Left ventricle myocardium superior (tissue), 1 donor: ENCODE measurements around the gene PRPF6. TPM values are rescaled to one million over a fixed set of nuclear protein-coding genes. Genes with fewer than 3 reads are reported as not detected.

Source experiments
- ATAC-seq: fragments of 200-7000 bp; cut with Tn5 transposase; one replicate; pipeline ENCODE4 v1.9.1; 2020; ENCODE audit warnings: mild to moderate bottlenecking, moderate library complexity
- DNase-seq: peaks from one replicate; pipeline ENCODE4 v3.0.0-alpha.2; 2020
- intact Hi-C: fragments of 100-400 bp; cut with micrococcal nuclease; formaldehyde crosslinking; loops from one replicate; pipeline ENCODE4 v1.11.0; 2022
- long read RNA-seq: library from polyadenylated mRNA; unstranded; transcript quantifications from one replicate; pipeline ENCODE4 v2.0.0, GENCODE V29; 2021
- total RNA-seq: library from RNA; stranded (reverse); fragmentation: NEBNext Ultra II Directional; extraction: Animal tissue kit (Norgen Biotek cat#: 25700); gene quantifications from one replicate; pipeline ENCODE4 v1.2.1, GENCODE V29; 2021
- donor health status: DM: no; HTN: yes; CAD: no; lungs with severe emphysema.

The PRPF6 gene, protein sequence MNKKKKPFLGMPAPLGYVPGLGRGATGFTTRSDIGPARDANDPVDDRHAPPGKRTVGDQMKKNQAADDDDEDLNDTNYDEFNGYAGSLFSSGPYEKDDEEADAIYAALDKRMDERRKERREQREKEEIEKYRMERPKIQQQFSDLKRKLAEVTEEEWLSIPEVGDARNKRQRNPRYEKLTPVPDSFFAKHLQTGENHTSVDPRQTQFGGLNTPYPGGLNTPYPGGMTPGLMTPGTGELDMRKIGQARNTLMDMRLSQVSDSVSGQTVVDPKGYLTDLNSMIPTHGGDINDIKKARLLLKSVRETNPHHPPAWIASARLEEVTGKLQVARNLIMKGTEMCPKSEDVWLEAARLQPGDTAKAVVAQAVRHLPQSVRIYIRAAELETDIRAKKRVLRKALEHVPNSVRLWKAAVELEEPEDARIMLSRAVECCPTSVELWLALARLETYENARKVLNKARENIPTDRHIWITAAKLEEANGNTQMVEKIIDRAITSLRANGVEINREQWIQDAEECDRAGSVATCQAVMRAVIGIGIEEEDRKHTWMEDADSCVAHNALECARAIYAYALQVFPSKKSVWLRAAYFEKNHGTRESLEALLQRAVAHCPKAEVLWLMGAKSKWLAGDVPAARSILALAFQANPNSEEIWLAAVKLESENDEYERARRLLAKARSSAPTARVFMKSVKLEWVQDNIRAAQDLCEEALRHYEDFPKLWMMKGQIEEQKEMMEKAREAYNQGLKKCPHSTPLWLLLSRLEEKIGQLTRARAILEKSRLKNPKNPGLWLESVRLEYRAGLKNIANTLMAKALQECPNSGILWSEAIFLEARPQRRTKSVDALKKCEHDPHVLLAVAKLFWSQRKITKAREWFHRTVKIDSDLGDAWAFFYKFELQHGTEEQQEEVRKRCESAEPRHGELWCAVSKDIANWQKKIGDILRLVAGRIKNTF
- 50.6 TPM for total RNA-seq
- long read RNA-seq, transcript PRPF6-201 (21 exons, 3,044 nt) = major isoform, 130 of 217 reads
- long read RNA-seq, partial matches to known transcripts = 67 of 217 reads
- long read RNA-seq, other reads (novel, unspliced or antisense) = 20 of 217 reads

DNA sequence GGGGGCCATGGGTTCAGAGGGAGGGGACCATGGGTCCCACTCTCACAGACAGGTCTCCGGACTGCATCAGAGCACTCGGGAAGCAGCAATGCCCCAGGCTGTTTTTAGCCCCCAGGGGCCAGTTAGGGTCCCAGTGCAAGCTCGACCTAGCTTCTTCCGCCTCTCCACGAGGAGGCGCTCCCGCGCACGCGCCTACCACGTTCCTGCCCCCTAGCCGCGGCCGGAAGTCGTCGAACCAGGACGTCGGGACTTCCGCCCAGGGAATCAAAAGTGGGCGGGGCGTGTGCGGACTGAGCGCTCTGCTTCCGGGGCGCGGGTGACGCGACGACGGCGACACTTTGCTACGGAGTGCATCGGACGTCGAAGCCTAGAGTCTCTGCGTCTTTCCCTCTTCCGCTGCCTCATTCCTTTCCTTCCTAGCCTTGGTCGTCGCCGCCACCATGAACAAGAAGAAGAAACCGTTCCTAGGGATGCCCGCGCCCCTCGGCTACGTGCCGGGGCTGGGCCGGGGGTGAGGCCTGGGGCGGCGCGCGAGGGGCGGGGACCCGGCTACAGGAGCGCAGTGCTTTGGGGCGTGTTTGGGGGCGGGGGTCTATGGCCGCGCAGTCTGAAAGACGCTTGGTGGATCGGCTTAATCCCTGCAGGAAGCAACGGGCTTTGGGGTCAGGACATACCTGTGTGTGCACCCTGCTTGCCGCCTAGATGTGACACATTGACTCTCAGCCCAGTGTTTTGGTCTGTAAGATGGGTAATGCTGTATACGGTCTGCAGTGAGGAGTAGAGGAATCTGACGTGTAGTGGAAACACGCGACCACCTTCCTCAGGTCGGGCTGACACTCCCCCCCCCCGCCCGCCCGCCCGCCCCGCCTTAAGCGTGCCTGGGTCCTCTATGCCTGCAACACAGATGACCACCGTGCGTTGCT, at the start of gene PRPF6:
Gene PRPF6, plus strand, starts transcription at position 327 of the 923 bp plus-strand sequence. Its CDS starts 114 bp downstream, at position 441.
- DNase-seq (peak; percentile 97), ATAC-seq (peak; percentile 90)
- intact Hi-C loops = no loop called here

DNA sequence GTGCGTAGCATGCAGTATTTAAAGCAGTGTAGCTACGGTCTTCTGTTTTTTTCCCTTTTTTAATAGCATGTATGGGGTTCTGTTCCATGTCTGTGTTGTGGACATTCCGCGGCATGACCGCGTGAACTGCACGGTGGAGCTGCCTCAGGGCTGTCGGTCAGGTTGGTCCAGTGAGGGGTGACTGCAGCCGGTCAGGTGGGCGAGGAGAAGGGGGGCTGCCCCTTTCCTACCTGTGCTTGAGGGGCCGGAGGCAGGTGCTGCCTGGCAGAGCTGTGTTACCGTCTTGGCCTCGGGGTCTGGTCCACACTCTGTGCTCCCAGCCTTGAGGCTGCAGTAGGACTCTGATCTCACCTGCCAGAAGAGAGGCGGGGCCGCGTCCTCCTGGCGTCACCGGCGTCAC, 49.2 kb upstream of the PRPF6 start:
- intact Hi-C loops = no loop called here
- no peak for DNase-seq
- no peak for ATAC-seq

DNA sequence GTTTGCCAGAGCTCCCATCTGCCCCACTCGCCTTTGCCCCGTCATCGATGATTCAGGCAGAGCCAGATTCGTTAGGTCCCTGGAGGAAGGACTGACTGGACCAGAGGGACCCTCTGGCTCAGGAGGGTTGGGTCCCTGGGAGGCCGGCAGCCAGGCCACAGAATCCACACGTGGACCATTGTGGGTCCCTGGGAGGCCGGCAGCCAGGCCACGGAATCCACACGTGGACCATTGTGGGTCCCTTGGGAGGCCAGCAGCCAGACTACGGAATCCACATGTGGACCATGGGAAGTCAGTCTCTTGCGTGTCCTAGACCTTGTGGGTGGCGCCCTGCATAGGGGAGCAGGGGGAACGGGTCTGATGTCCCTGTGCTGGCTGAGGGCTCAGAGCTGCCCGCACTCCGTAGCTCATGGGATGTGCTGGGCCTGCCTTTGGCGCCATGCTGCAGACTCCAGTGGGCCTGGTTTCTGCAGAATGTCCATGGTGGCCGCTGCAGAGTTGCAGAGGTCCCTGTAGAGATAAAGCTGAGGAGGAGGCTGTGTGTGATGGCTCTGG, 48.2 kb upstream of the PRPF6 start:
- intact Hi-C loops = no loop called here
- no peak for DNase-seq
- ATAC-seq = no peak

DNA sequence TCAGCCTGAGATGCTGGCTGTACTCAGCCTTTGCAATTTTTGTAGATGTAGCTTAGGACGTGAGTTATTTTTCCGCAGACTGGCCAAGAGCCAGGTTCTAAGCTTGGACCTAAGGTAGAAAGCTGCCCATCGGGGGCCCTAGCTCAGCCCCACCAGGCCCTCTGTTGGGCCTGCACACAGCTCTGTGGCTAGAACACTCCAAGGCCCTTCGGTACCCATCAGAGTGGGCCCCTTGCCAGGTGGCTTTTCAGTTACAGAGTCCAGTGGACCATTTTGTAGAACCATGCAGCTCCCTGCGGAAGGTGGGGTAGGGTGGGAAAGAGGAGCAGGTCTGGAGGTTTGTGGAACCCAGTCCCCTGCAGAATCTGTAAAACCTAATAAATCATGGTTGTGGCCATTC, 47.3 kb upstream of the PRPF6 start:
- ATAC-seq = no peak
- intact Hi-C loops = no loop called here
- no peak for DNase-seq

DNA sequence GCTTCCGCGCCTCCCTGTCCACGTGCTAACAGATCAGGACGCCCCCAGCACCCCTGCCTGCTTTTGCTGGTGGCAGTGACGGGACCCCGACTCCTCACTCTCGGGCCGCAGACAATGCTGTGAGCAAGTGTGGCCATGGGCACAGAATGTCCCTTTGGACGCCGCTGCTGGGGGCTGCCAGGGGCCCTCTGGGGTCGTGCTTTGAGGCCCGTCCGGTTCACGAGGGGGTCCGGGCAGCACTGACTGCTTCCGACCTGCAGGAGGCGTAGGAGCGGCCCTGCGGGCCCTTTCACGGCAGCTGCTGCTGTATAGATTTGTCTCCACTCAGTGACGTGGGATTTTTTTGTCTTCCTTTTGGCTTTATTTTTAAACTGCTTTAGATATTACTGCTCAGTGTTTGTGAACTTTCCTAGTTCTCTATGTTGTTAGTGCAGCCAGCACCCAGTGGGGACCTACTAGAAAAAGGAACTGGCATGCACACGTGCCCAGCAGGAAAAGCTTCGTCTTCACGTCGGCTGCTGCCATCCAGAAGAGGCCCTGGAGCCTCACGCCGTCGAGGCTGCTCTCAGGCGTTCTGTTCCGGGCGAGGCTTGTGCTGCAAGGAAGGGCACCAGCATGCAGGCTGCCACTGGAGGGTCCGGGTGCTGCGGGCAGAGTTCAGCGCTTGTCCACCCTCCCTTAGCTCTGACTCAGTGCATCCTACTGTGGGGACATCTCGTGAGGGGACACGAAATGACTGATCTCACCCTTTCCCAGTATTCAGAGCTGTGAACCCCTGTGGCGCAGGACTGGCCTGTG, 46.5 kb upstream of the PRPF6 start:
- ATAC-seq = no peak
- peak; percentile 37 for DNase-seq
- intact Hi-C loops = no loop called here

DNA sequence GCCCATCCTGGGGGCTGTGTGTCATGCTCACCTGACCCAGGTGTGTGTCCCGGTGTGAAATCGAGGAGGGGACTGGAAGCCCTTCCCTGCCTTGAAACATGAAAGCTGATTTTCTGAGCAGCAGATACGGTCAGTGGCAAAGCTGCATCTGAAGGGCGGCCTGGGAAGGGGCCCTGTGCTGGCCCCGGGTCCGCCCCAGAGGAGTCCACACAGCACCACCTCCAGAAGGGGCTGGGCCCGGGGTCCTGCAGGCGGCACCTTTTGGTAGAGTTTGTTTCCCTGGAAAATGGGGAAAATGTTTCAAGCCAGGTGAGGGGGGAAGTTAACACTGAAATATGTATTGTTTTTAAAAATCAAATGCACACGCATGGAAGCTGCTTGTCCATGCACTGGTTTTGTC, 45.5 kb upstream of the PRPF6 start:
- intact Hi-C loops = no loop called here
- DNase-seq (no peak), ATAC-seq (no peak)

DNA sequence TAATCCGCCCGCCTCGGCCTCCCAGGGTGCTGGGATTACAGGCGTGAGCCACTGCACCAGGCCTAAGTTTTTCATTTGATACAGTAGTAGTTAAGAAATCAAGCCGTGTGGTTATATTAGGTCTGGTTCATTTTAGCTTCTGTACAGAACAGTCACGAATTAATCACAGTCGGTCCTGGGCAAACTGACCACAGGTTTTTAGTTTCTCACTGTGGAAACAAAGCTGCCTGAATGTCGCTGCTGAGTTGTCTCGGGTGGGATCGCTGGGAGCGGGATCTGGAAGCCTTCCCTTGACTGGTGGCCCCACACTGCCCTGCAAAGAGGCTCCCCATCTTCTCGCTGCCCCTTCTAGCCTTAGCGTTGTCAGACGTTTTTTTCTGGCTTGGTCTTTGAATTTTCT, 43.3 kb upstream of the PRPF6 start:
- intact Hi-C loops = no loop called here
- DNase-seq (no peak), ATAC-seq (no peak)

DNA sequence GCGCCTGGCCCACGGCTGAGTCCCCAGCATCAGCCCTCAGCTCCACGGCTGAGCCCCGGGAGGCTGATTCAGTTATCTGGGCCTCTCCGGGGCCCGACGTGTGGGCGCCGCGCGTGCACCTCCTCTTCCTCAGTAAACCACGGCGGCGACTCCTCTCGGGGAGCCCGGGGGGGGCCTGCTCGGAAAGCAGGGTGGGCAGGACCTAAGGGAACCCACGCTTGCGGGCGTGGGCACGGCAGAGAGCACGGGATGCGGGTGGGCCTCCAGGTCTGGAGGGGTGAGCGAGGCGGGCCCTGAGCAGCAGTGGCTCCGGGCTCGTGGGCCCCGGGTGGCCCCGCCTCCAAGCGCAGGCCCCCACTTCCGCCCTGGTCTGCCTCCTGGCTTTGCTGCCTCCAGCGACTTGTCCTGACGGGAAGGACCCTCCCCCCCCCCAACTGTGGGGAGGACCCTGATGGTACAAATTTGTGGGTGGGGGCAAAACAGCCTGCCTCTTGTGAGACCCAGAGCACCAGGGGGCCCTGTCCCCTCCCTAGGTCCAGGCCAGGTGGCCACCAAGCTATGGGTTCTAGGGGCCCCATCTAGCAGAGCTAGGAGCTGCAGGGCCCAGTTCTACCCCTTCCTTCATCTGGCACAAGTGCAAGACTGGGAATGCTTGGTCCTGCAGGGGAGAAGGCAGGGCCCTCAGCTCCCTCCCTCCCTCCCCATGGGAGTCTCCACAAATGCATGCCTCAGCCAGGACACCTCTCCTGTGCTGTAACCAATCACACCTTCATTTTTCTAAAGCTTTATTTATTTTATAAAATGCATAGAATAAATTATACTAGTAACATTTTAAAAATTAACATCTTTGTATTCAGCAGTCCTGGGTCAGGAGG, 41.6 kb upstream of the PRPF6 start:
- no peak for ATAC-seq
- peak; percentile 31 for DNase-seq
- intact Hi-C loops = no loop called here

DNA sequence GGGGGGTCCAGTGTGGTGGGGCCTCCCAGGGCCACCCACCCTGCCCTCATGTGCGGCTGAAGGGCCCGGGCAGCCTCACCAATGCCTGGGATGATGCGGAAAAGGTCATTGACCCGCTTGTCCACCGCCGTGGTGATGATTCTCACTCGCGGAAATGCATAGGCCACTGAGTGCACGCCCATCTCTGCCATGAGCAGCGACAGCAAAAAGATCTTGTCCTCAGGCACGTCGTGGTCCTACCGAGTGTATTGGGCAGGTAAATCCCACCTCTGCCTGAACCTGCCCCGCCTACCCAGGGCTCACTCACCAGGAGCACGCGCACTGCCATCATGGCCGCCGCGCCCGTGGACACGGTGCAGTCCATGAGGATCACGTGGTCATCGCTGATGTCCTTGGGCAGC, 40.9 kb upstream of the PRPF6 start:
- ATAC-seq = no peak
- intact Hi-C loops = no loop called here

DNA sequence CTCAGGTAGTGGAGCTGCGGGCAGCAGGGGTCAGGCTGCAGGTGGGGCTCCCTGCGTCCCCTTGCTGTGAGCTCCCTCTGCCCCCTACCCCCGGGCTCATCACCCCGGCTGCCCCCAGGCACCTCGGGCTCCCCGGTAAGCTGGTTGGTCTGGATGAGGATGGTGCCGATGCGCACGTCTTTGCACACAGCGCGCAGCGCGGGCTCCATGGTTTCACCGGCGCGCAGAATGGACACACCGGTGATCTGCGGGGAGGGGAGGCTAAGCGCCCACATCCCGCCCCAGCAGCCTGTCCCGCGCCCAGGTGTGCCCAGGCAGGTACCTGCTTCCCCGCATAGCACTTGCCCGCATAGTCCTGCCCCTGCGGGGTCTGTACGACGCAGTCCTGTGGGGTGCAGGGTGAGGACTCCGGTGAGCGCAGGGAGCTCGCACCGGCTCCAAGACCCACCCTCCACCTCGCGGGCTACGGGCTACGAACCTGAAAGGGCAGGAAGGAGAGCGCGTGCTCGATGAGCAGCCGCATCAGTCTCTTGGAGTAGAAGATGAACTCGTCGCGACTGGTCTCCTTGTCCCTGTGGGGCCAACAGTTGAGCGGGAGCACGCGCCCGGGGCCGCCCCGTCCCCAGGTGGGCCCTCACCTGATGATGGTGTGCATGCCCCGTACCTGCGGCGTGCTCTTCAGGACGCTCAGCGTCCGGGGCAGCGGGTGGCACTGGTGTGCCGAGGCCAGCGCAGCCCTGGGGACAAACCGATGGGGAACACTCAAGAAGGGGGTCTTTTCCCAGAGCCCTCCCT, 40.3 kb upstream of the PRPF6 start:
- peak; percentile 36 for DNase-seq
- no peak for ATAC-seq
- intact Hi-C loops = no loop called here

More for the DNA sequence above, 40.9 kb upstream of the PRPF6 start:
- DNase-seq = no peak

DNA sequence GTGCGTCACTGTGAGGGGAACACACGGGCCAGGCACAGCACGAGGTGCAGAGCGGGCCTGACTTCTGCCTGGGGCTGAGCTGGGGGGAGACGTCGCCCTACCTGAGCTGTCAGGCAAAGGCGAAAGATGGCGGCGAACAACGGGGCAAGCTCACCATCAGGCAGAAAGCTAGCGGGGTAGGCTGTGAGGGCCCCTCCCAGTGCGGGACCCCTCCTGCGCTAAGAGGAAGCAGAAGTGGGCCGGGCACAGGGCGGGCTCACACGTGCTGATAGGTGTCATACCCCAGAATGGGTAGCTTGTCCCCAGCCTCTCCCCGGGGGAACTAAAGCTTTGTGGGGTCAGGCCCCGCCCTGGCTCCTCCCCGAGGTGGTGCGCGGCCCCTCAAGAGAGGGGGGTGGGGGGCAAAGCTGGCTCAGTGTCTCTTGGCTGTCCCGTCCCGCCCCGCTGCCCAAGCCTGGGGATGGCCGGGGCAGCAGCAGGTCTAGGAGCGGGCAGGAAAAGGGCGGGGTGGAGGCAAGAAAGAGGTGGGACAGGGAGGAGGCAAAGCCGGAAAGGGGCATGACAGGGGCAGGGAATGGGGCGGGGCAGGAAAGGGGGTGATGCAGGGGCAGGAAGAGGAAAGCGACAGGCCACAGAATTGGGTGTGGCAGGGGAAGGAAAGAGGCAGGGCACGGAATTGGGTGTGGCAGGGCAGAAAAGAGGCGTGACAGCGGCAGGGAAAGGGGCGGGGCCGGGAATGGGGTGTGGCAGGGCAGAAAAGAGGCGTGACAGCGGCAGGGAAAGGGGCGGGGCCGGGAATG, 39.5 kb upstream of the PRPF6 start:
- peak; percentile 20 for ATAC-seq
- intact Hi-C loops = no loop called here

DNA sequence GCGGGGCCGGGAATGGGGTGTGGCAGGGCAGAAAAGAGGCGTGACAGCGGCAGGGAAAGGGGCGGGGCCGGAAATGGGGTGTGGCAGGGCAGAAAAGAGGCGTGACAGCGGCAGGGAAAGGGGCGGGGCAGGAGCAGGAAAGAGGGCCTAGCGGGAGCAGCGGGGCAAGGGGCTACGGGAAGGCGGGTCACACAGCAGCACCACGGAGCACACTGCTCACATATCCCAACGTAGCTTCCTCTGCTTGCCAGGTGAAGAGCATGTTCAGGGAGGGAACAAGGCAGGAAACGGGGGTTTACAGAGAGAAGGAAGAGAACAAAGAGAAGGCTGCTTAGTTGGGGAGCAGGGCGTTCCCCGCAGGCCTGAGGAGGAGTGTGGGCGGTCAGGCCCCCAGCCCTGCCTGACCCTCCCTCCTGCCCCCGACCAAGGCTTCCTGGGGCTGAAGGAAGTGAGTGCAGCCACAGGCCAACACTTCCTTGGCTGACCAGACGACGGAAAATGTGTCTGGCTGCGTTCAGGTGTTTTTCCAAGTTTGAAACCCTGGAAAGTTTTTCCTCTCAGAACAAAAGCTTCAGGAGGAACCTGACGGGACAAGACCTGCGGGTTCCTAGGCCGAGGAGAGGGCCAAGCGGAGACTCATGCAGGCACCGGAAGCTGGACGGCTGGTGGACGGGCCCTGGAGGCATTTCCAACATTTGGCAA, 38.5 kb upstream of the PRPF6 start:
- DNase-seq (peak; percentile 53), ATAC-seq (no peak)
- intact Hi-C loops = no loop called here

More for the DNA sequence above, 39.5 kb upstream of the PRPF6 start:
- DNase-seq = peak; percentile 64

DNA sequence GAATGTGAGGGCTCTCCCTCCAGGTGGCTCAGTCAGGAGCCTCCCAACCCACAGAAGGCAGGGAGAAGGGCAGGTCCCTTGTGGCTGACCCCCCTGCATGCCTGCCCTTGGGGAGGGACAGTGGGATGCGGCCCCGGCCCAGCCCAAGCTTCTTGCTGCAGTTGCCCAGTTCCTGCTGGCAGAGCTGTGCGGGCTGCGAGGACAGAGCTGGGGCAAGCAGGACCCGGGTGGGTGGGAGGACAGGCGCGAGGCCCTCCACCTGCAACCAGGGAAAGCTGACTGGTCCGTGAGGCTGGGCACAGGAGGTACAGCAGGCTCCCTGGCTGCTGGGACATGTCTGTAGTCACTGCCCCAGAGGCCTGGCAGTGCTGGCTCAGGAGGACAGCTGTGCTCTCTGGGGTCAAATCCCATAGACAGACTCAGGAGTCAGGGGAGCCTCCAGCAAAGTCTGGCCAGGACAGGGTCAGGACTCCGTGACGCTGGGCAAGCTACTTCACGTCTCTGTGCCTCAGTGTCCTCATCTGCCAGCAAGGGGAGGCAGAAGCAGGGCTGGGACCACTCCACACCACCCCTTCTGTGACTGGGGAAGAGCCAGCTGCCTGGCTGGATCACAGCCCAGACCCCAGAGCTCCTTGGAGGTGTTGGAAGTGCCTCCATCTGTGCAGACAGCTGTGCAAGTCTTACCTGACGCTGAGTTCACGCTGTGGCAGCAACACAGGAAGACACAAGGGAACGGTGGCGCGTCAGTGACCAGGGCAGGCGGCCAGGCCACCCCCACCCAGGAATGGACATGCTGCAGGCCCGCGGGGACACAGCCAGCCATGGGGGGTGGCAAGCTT, 37.7 kb upstream of the PRPF6 start:
- intact Hi-C loops = no loop called here
- DNase-seq (peak; percentile 22), ATAC-seq (no peak)

DNA sequence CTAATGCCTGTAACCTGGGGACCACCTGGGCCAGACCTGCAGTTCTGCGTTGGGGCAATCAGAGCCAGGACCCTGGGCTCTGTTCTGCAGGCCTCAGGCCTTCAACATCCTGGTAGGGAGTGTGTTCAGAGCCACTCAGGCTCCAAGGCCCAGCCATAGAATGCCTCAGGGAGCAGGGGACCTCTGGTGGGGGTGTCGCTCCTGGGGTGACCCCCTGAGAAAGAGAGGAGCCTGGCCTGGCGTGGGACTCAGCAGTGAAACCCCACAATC, 37.2 kb upstream of the PRPF6 start:
- intact Hi-C loops = no loop called here
- DNase-seq (peak; percentile 31), ATAC-seq (no peak)
